Esophagus muscularis mucosa (tissue), 3 donors: ENCODE results near the gene TMEM54.

ENCODE experiments used
- CTCF ChIP-seq, 3 experiments: fragments of 200-600 bp in 2 of 3; fragments of 450-650 bp in 1 of 3; sonication (generic) in 2 of 3; IDR thresholded peaks; one replicate each; pipeline ENCODE4 v1.5.1; 2017 to 2019; ENCODE audit warnings: antibody characterized with exemption in 3 of 3, mild to moderate bottlenecking in 2 of 3, moderate library complexity in 1 of 3
- POLR2A ChIP-seq: fragments of 450-650 bp; IDR thresholded peaks from one replicate; pipeline ENCODE4 v1.6.1; 2017; ENCODE audit warnings: antibody characterized with exemption, moderate library complexity, mild to moderate bottlenecking, low read depth

DNA sequence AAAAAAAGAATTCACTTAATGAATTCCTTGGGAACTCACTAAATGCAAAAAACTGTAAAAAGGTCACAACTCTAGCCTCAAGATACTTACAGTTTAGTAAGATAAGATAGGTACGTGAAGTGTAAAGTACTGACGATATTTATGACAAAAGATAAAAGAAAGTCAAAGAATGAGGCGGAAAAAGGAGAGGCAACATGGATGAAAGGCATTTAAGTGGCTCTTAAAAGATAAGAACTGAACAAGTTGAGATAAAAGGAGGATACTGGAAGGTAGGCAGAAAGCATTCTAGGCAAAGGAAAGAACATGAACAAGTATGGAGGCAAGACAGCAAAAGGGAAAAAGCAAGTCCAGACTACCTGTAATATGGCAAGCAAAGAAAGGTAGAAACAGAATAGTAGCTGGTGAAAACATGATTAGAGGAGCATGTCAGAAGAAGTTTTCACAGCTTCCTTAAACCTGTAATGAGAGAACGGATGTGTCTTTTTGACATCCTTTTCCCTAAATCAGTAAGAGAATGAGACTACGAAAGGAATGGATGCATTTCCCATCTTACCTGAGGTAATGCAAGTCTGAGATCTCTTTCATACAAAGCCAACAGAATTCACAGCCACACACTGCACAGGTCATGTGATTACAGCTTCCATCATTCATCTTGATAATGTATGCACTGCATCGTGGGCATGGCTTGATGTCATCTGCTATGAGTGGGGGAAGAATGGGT is 46.6 kb upstream of the TMEM54 start:
- TF ChIP-seq POLR2A (no peak), CTCF (IDR thresholded peaks at IDR 0.05) (no peak)
